Ascending aorta (tissue), 2 donors: ENCODE results near the gene DNAI2. TPM values are rescaled to one million over a fixed set of nuclear protein-coding genes. Genes with fewer than 3 reads are reported as not detected.

ENCODE experiments used
- DNase-seq, 2 donors: peaks; one replicate each; pipeline ENCODE4 v3.0.0-alpha.2; 2019; ENCODE audit warnings: low spot score in 2 of 2
- H3K27ac ChIP-seq, 2 donors: fragments of 200-600 bp; sonication (generic); one replicate each; pipeline ENCODE4 v1.5.1; 2016 to 2017; ENCODE audit warnings: mild to moderate bottlenecking in 1 of 2
- H3K27me3 ChIP-seq: fragments of 200-600 bp; sonication (generic); one replicate; pipeline ENCODE4 v1.5.1; 2017
- H3K36me3 ChIP-seq, 2 donors: fragments of 200-600 bp; sonication (generic); one replicate each; pipeline ENCODE4 v1.5.1; 2016
- H3K4me1 ChIP-seq, 2 donors: fragments of 200-600 bp; sonication (generic); one replicate each; pipeline ENCODE4 v1.5.1; 2016 to 2017; ENCODE audit warnings: mild to moderate bottlenecking in 1 of 2
- H3K4me3 ChIP-seq, 2 donors: fragments of 200-600 bp; sonication (generic); one replicate each; pipeline ENCODE4 v1.5.1; 2016 to 2017; ENCODE audit warnings: mild to moderate bottlenecking in 1 of 2
- H3K9me3 ChIP-seq, 2 donors: fragments of 200-600 bp; sonication (generic); one replicate each; pipeline ENCODE4 v1.5.1; 2016
- CTCF ChIP-seq, 3 experiments: fragments of 200-600 bp in 2 of 3; fragments of 450-650 bp in 1 of 3; sonication (generic) in 2 of 3; IDR thresholded peaks; one replicate each; pipeline ENCODE4 v1.5.1; 2016 to 2019; ENCODE audit warnings: antibody characterized with exemption in 3 of 3, mild to moderate bottlenecking in 1 of 3, moderate library complexity in 1 of 3
- intact Hi-C: fragments of 100-400 bp; cut with DNase I; formaldehyde crosslinking; loops from one replicate; pipeline ENCODE4 v1.15.1; 2023
- total RNA-seq: library from RNA; depleted of rRNA; stranded (reverse); fragments of >200 nt; gene quantifications from one replicate; pipeline ENCODE4 v1.1.0, GENCODE V29; 2016

DNAI2 gene
- total RNA-seq, 1 donor from 2014 or later = not detected

DNA sequence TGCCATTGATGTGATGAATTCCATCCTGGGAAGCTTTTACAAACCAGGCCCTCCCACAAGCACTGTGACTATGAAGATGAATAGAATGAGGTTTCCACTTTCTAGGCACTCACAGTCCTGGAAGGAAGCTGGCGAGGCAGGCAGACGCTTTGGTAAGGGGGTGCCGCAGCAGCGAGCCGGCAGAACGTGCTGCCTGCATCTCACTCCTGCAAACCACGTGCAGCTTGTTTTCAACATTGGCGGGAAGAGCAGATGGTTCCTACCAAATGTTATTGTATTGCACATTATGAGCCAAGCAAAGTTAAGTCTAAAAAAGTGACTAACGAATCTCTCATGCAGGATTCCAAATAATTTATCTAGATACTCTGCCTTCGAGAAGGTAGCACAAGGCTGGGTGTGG is 3.7 kb upstream of the DNAI2 start:
- Histone ChIP-seq H3K27me3 (no peaks in the 10 kb centered on the region), H3K4me3 (no peak overlapping the region), H3K36me3 (no peaks in the 10 kb centered on the region), H3K27ac (no peak overlapping the region), H3K9me3 (no peaks in the 10 kb centered on the region), H3K4me1 (no peaks in the 10 kb centered on the region)
- TF ChIP-seq CTCF (IDR thresholded peaks at IDR 0.05) = no peak
- no peak for DNase-seq
- intact Hi-C loops = no loop called here

GRCh38 chr17:74271281-74271680 is 2.8 kb upstream of the DNAI2 start:
- TF ChIP-seq CTCF (IDR thresholded peaks at IDR 0.05) = no peak
- H3K4me1 ChIP-seq = no peaks in the 10 kb centered on the region
- H3K36me3 ChIP-seq = no peaks in the 10 kb centered on the region
- H3K27me3 ChIP-seq = no peaks in the 10 kb centered on the region
- H3K4me3 ChIP-seq = no peak overlapping the region
- intact Hi-C loops = no loop called here
- no peaks in the 10 kb centered on the region for H3K9me3 ChIP-seq
- H3K27ac ChIP-seq = no peak overlapping the region
- no peak for DNase-seq

GRCh38 chr17:74271901-74272561 is 2.0 kb upstream of the DNAI2 start:
- TF ChIP-seq CTCF (IDR thresholded peaks at IDR 0.05) = no peak
- H3K9me3 ChIP-seq = no peaks in the 10 kb centered on the region
- H3K36me3 ChIP-seq = no peaks in the 10 kb centered on the region
- intact Hi-C loops = no loop called here
- no peak overlapping the region for H3K27ac ChIP-seq
- H3K4me1 ChIP-seq = no peaks in the 10 kb centered on the region
- no peak overlapping the region for H3K4me3 ChIP-seq
- no peak for DNase-seq
- H3K27me3 ChIP-seq = no peaks in the 10 kb centered on the region

DNA sequence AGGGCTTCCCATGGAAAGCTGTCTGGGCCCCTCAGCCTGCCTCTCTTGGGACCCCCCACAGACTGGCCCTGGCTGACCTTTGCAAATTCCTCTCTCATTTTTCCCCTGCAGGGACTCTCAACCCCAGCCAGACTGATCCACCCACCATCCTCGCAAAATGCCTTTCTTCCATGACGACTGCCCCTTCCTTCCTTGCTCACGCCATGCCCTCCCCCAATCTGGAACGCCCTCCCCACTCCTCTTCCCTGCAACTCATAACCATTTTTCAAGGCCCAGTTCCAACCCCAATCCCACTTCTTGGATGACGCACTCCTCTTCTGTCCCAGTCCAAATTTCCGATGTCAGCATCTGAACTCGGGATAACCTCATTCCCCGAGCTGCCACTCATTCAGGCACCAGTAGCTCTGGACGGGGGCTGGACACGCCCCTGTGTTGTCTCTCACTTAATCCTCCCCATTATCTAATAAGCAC is 1.3 kb upstream of the DNAI2 start:
- Histone ChIP-seq H3K4me1 (no peaks in the 10 kb centered on the region), H3K27me3 (no peaks in the 10 kb centered on the region), H3K4me3 (no peak overlapping the region), H3K9me3 (no peaks in the 10 kb centered on the region), H3K27ac (no peak overlapping the region), H3K36me3 (no peaks in the 10 kb centered on the region)
- no peak for DNase-seq
- no peak for TF ChIP-seq CTCF (IDR thresholded peaks at IDR 0.05)
- intact Hi-C loops = no loop called here

DNA sequence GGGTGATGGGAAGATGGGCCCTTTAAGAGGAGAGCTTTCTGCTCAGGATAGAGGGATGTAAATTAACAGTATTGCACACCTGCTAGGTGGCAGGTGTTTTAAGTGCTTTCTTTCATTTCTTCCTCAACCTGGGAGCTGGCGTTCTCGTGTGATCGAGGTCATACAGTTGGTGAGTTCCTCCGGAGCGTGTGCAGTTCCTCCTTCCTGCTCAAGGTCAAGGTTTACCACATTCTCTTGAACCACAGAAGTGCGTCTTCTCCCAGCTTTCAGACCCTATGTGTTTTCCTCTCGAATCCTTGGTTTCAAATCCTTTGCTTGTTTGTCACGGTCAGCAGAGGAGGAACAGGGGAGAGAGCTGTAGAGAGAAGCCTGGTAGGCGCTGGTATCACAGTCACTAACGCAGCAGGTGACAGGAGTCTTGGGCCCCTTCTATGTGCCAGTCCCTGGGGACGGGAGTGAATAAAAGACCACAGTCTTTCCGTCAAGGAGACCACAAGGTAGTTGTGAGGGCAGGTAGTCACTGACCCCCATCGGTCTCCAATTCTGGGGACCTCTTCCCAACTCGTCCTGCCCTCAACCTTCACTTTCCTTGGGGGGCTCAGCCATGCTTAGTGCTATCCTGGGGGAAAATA is 791 bp downstream of the DNAI2 start:
- TF ChIP-seq CTCF (IDR thresholded peaks at IDR 0.05) = no peak
- H3K9me3 ChIP-seq = no peaks in the 10 kb centered on the region
- no peak for DNase-seq
- no peak overlapping the region for H3K4me3 ChIP-seq
- no peaks in the 10 kb centered on the region for H3K27me3 ChIP-seq
- no peak overlapping the region for H3K27ac ChIP-seq
- no peaks in the 10 kb centered on the region for H3K36me3 ChIP-seq
- intact Hi-C loops = no loop called here
- no peaks in the 10 kb centered on the region for H3K4me1 ChIP-seq
